SK-N-SH (cell line): ENCODE results near the gene CSNK2A2.

Experiments used
- MAX ChIP-seq: IDR thresholded peaks from 2 replicates; pipeline ENCODE4 v1.4.0; 2012; ENCODE audit warnings: low read depth
- MXI1 ChIP-seq: IDR thresholded peaks from 2 replicates; pipeline ENCODE4 v1.6.1; 2012; ENCODE audit warnings: mild to moderate bottlenecking, low read depth, low read length, improper control_type of control experiment
- TF ChIP-seq, protein P1 (sequence below): fragments of 200-600 bp; sonication (generic); IDR thresholded peaks from 2 replicates; pipeline ENCODE4 v1.6.1; 2017; ENCODE audit warnings: antibody characterized with exemption, mild to moderate bottlenecking, moderate library complexity

- TF ChIP-seq MAX (no peak), MXI1 (no peak)
- TF ChIP-seq, protein P1, sequence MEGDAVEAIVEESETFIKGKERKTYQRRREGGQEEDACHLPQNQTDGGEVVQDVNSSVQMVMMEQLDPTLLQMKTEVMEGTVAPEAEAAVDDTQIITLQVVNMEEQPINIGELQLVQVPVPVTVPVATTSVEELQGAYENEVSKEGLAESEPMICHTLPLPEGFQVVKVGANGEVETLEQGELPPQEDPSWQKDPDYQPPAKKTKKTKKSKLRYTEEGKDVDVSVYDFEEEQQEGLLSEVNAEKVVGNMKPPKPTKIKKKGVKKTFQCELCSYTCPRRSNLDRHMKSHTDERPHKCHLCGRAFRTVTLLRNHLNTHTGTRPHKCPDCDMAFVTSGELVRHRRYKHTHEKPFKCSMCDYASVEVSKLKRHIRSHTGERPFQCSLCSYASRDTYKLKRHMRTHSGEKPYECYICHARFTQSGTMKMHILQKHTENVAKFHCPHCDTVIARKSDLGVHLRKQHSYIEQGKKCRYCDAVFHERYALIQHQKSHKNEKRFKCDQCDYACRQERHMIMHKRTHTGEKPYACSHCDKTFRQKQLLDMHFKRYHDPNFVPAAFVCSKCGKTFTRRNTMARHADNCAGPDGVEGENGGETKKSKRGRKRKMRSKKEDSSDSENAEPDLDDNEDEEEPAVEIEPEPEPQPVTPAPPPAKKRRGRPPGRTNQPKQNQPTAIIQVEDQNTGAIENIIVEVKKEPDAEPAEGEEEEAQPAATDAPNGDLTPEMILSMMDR = no peak
Observed at GRCh38 chr16:58200004-58200797, 2.3 kb upstream of the CSNK2A2 start.
